Thyroid gland (tissue), 4 donors: Measurements from ENCODE around the gene PKNOX2.

Experiments
- CTCF ChIP-seq, 6 experiments: fragments of 200-600 bp in 3 of 6; fragments of 450-650 bp in 3 of 6; sonication (generic) in 3 of 6; IDR thresholded peaks; one replicate each; pipeline ENCODE4 v1.5.1; 2016 to 2019; ENCODE audit warnings: antibody characterized with exemption in 6 of 6, mild to moderate bottlenecking in 2 of 6, inconsistent platforms in 1 of 6, moderate library complexity in 1 of 6
- POLR2A ChIP-seq, 2 donors: fragments of 450-650 bp; IDR thresholded peaks; one replicate each; pipeline ENCODE4 v1.6.1; 2017; ENCODE audit warnings: antibody characterized with exemption in 2 of 2, mild to moderate bottlenecking in 2 of 2, moderate library complexity in 1 of 2

GRCh38 chr11:125261588-125261987 lies 97.0 kb downstream of the PKNOX2 start:
- TF ChIP-seq POLR2A (IDR thresholded peaks at IDR 0.05) (no peak), CTCF (IDR thresholded peaks at IDR 0.05) (no peak)
